Measurements from ENCODE around the gene INTS6.
"Not testable (repeated sequence)": the region's sequence is repeated elsewhere in the genome, so short reads cannot be mapped to it uniquely, and the experiment has no call there.

INTS6 gene

DNA sequence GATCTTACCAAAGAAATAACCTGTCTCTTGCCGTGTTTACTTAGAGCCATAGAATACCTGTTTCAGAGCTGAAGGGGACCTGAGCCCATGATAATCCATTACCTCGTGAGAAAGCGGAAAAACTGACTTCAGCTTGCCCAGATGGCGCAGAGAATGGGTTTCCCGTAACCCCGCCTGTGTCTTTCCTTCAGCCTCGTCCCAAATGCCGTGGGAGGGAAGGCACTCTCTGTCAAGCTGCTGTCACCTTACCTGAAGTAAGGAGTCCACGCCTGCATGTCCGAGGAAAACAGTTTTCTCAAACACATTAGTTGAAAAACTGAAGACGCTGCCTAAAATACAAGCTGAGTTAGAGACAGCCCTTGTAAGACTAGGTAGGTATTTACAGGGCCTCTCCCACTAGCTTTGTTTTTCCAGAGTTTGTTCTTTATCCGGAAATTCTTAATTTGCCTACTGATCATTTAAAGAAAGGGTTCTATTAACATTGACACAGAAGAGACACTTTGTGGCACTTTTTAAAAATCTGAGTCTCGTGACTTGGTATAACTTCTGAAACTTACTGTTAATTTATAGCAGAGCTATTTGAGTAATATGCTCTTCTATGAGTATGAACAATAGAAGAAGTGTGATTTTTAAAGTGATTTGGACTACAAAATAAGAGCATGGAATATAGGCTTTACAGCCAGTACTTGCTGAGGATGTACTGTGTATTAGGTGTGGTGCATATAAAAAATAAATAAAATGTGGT lies 1.3 kb upstream of the INTS6 start:
- DNase-seq: peak; percentile 57

DNA sequence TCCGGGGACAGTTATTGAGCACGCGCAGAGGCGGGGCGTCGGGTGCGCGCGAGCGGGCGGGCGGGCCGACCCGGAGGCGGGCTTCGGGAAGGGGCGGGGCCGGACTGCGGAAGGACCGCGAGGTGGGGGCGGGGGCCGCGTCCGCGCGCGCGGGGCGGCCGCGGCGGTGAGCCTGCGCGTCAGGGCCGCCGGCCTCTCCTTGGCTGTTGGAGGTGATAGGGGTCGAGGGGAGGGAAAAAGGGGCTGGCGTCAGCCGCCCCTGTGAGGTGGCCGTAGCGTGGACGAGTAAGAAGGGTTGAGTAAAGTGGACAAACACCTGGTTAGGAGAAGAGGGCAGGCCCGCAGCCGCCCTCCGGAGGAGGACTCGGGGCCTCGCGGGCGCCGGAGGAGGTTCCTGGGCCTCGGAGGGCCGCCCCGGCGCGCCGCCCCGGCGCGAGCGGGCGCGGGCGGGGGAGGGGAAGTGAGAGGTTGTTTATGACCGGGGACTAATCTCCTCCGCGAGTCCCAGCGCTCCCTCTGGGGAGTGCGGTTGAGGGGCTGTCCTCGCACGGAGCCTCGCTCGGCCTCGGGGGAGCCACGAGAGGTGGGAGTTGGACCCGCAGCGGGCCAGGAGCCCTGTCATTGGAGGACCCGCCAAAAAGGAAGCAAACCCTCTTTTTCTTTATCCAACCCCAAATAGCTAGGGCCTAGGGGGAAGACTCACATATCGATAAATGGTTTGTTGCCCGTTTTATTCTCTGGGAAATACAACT lies 547 bp upstream of the INTS6 start:
- DNase-seq: peak; percentile 85

DNA sequence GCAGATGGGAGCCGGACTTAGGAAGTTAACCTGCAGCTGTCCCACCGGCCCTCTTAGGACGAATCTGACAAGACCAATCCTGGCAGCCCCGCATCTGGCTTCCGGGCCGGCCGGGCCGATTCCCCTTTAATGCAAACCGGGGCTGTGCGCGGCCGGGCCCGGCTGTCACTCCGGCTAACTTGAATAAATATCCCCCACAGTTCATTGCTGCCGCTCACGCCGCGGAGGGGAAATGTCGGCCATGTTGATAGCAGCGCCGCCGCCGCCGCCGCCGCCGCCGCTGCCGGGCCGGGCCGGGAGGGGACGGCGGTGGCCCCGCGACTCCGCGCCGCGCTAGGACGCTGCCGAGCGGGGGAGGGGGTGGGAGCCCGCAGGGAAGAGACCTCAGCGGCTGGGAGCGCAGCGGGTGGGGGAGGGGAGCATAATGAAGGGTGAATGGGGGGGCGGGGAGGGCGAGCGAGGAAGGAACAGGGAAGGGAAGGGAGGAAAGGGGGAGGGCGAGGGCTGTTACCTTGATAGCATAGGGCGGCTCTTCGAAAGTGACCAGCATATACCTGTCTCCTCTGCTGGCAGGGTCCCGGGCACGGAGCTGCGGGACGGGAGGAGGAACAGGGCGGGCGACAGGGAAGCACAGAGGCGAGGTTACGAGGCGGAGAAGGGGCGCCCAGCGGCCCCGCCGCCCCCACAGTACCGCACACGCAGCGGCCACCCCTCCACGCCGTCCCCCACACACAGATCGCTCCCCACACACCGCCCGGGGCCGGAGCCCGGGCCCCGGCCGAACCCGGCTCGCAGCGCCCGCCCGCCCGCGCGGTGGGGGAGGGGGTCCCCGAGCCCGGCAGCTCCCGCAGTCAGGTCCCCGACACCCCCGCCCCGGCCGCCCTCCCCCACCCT lies 1.1 kb downstream of the INTS6 start:
- peak; percentile 86 for DNase-seq

DNA sequence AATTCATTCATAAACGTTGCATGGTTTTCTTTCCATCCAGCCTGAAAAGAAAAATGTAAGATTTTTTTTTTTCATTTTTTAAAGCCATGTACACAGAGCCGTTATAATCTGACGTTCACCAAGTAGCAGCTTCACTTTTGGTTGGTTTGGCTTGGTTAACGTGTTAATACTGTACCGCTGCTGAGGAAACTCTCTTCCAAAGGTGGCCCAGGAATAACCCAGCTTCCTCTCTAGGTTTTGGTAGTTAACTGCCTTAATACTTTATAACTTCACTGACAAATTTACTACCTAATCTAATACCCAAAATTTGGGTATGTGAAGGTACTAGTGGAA lies 1.7 kb downstream of the INTS6 start:
- DNase-seq: no peak

DNA sequence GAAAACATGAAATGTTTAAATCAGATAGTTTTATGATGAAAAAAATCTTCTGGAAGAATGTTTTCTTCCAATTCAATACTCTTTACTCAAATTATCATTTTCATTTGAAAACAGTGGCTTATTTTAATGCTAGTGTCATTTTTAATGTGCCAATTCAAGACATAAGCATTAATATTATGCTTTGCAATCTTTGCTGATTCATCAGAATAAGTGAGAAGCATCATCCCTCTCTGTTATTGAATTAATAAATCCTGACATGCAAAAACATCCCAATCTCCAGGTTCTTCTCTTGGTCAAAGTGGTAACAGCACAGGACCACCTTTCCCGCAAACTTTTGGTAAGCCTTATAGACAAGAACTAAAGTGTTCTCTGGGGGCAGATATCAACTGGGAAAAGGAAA lies 3.8 kb downstream of the INTS6 start:
- DNase-seq: no peak

DNA sequence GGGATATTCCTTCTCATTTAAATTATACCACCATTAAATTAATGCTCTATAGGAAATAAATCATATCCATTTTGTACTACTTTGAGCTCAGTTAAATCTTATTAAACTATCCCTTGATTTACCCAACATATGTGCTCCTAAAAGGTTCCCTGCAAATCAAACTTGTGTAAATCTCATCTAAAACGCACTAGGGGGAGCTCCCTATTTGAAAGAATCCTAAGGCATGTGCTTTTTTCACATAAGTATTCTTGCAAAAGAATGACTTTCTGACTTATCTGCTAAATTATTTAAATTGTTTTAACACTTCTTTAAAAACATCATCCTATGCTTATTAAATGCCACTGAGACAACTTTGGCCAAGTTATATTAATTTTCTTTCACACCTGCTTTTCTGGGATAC lies 7.9 kb downstream of the INTS6 start:
- DNase-seq: no peak

DNA sequence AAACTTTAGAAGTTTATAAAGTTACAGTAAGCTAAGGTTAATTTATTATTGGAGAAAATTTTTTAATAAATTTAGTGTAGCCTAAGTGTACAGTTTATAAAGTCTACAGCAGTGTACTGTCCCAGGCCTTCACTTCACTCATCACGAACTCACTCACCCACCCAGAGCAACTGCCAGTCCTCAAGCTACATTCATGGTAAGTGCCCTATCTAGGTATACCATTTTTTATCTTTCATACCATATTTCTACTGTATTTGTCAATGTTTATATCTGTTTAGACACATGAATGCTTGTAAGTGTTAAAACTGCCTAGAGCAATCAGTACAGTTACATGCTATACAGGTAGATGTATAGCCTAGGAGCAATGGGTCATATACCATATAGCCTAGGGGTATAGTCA lies 12.5 kb downstream of the INTS6 start:
- DNase-seq: no peak

DNA sequence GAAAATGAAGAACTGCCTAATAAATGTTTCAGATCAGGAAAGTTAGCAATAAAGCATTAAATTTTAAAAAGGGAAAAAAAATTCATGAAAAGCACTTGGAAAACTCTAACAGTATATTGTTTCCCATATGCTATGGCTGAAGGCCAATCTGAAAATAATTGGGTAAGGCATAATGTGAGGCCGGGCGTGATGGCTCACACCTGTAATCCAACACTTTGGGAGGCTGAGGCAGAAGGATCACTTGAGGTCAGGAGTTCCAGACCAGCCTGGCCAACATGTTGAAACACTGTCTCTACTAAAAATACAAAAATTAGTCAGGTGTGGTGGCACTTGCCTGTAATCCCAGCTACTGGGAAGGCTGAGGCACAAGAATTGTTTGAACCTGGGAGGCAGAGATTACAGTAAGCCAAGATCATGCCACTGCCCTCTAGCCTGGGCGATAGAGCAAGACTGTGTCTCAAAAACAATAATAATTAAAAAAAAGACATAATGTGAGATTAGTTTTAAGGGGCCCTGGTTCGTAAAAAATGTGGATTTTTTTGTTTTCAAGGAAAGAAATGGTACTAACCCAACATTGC lies 15.2 kb downstream of the INTS6 start:
- no peak for DNase-seq

DNA sequence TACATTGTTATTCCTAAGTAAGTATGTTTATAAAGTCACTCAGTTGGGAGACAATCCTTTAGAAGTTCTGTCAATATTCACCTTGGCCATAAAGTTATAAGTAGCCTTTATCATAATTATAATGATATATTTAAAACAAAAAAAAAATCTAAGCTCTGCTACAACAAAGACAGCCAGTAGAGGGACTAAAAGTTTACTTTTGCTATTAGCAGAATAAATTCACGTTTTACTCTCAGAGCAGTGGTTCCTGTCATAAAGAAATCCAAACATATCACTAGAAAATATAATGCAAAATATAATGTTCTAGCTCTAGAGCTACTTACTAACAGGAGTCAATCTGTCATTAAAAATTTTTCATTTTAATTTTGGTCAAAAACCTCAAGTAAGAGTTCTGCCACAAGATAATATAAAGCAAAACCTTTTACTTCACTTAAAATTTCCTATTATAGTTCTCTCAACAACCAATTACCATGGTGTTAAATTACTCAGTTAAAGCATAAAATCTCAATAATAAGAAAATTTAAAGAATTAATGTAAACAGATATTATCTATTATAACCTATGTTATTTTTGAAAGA lies 17.7 kb downstream of the INTS6 start:
- no peak for DNase-seq

DNA sequence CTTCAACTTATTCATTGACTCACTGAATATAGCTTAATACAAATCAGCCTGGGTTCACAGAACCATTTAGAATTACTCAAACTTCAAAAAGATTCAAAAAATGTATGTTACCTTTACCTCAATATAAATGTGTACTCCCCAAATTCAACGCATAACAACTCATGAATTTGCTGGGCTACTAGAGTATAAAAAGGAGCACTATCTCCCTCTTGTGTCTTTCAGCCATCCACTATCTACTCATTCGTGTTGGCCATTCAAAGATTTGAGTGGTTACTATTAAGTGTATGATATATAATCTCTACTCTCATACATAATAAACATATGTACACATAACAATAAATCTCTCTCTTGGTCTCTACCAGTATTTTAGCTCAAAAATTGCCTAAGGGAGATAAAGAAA lies 20.3 kb downstream of the INTS6 start:
- DNase-seq: no peak

DNA sequence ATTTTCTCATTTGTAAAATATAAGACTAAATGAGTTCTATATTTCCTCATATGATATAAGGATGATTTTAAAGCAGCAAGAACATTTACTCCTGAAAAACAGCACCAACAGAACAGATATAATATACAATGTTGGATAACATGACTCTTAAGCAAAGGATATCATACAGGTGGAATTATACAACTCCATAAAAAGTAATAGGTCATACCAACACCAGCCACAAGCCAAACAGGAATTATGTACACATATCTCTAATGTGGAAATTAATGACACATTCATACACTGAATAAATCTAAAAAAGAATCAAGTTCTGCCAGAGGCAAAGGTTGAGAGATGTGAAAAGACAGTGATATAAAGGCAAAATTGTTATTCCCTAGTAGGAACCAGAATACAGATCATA lies 25.9 kb downstream of the INTS6 start:
- DNase-seq: no peak

DNA sequence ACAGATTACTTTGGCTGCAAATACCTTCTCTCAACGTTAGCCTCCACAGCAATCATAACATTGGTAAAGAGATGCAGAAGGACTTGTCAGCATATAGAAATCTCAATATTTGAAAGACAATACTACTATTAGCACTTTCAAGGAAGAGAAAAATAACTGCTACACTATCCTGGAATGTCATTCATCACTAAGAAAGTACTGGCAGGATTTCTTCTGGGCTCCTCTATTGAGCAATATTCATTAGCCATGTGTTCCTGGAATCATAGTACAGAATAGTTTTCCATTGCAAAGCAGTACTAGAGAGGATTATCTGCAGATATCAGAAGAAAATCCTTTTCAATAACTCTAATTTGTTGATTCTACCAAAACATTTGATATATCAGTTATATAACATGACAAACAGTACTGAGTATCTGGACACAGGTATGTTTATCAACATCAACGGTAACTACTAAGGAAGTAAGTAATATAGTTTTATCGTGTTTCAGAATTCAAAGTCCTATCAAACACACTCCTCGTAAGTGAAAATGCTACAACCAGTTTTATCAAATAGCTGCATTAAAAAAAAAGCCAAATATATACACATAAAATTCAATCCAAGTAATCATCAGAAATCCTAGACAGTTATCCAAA lies 27.3 kb downstream of the INTS6 start:
- DNase-seq: no peak

DNA sequence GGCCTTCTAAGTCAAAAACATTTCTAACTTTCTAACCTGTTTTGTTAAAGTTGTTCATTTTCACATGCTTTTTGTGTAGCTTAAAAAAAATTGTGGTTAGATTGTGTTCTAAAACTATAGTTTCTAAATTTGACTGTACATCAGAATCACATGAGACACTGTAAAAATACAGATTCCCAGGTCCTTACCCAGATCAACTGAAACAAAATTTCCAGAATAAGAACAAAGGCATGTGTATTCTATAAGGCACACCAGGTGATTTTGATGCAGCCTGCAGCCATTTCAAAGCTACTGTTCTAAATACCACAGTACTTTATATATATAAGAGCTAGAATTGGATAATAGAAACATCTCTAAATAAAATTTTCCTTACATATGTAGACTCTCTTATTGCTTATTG lies 29.1 kb downstream of the INTS6 start:
- DNase-seq: no peak

DNA sequence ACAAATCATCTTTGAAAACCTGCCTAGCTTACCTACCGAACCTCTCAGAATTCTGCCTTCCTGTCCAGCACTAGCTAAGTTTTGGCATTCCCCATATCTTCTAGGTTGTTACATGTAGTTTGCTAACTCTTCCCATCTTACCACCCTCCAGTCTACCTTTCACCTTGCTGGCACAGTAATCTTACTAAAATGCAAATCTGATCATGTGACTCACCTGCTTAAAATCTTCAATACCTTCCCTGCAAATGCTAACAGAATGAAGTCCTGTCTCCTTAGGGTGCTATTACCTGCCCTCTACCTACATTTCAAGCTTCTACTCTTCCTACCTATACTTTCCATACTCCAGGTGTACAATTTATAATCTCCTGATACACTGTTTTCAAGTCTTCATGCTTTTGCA lies 30.4 kb downstream of the INTS6 start:
- no peak for DNase-seq

DNA sequence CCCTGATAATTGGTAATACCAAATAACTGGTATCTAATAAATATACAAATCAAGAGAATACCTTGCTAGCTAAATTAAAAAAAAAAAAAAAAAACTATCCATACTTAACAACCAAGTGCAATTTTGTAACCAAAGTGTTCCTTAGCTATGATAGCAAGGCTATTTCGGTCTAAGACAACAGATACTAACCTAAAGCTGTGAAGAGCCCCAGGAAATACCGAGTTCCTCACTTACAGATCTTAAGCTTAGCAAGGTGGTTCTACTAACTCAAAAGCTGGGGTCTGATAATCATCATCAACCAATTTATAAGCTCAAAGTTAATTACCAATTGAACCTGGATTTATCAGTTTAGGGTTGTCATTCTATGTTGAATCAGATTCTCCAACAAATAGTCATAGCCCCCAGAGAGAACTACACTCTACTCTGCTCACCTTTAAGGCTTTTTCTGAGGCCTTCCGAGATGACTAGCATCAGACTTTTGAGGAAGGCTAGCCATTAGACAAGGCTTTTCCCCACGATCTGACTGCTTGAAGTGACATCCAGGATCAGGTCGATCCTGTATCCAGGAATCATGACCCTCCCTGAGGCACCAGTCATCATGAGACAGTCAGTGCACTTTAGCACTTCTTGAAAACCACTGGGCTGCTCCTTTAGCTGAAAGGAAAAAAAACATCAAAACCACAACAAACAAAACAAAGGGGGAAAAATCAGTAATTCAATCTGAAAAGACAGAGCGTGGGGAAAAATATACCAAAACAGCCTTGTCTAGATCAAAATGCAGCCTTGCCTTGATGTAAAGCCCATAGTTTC lies 31.9 kb downstream of the INTS6 start:
- peak; percentile 4 for DNase-seq

DNA sequence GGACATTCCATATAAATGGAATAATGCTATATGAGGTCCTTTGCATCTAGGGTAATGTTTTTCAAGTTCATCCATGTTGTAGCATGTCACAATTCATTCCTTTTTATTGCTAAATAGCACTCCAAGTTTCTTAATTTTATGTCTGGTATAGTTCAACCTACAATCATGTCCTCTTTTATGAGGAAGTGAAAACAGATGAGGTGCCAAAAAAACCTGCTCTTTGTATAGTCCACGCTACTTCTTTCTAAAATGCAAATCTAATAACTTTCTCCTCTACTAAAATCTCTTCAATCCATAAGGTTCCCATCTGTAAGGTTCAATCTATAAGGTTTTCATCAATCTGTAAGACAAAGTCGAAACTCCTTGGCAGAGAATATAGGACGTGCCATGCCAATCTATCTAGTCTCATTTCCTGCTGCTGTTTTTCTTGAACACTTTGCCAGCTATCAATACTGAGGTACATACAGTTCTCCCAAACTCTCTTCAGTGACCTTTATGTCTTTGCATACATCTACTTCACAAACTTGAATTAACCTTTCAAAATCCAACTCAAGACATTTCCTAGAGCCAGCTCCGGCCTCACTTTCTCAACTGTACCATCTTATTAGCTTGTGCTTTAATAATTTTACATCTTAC lies 33.7 kb downstream of the INTS6 start:
- no peak for DNase-seq

DNA sequence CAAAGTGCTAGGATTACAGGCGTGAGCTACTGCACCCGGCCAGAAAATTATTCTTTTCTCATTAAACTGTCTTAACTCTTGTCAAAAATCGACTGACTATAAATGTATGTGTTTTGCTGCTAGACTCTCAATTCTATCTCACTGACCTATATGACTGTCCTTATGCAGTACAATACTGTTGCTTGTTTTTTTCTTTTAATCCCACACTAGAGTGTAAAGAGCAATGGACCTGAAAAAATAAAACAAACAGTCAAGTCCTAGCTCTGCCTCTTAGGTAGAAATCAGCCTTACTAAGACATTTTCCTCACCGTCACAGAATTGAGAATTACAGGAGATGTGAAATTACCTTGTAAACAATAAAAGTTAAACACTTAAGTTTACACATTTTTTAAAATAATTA lies 35.1 kb downstream of the INTS6 start:
- no peak for DNase-seq

DNA sequence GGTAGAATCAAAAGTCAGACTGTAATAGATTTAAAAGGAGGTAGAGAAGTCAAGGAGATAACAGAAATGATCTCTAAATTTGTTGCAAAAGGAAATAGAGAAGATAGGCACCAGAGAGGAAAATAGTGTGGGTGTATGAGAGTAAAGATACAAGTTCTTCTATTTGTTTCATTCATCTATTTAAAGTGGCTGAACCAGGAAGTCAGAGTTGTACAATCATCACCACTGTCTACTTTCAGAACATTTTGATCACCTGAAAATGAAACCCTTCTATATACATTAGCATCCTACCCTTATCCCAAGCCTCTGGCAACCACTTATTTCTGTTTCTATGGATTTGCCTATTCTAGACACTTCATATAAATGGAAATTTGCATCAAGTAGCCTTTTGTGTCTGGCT lies 36.7 kb downstream of the INTS6 start:
- DNase-seq: no peak

DNA sequence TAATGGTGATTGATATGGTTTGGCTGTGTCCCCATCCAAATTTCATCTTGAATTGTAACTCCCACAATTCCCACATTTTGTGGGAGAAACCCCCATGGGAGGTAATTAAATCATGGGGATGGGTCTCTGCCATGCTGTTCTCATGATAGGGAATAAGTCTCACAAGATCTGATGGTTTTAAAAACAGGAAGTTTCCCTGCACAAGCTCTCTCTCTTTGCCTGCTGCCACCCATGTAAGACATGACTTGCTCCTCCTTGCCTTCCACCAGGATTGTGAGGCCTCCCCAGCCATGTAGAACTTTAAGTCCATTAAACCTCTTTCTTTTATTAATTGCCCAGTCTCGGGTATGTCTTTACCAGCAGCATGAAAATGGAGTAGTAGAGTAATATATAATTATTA lies 37.5 kb downstream of the INTS6 start:
- not testable (repeated sequence) for DNase-seq

DNA sequence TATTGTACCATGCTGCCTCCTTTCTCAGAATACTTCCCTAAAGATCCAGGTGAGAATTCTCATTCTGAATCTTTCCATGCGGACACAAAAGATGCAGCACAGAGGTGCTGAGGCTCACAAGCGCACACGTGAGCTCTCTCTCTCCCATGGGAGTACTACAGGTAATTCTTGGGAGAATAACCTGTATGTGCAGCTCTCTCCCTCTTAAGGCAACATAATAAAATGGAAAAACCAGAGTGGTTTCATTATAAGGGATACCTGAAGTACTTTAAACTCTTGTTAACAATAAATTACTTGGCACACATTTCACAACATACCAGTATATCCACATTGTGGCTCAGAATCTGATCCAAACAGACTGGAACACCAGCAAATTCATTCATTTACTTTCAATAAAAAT lies 40.4 kb downstream of the INTS6 start:
- DNase-seq: no peak

DNA sequence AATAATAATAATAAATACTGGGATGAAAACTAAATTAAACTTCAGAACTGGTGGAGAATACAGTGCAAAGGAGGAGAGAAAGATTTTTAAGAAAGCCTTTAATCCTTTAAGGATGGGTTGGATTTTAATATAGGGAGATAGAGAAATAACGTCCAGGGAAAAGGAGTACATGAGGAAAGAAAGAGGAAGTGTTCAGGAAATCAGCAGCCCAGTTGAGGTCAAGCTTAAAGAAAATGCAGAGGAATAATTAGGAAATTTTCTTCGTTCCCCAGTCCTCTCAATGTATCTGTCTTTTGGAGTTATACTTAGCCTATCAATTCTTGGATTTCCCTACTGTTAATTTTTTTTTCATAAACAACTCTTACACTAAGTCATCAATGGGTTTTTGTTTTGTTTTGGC lies 47.7 kb downstream of the INTS6 start:
- no peak for DNase-seq

Measured in activated CD4-positive, alpha-beta T cell treated with anti-CD3 and anti-CD28 coated beads for 48 hours (primary cell).